ENCODE results near the gene NAPA. TPM values are rescaled to one million over a fixed set of nuclear protein-coding genes. Genes with fewer than 3 reads are reported as not detected.

The NAPA gene
- total and polyA plus RNA-seq, 10 of the 15 experiments (the other 5 are each of a cell fraction or from before 2014, with no cell fraction given), result 8.2 to 193 (median 102) TPM

DNA sequence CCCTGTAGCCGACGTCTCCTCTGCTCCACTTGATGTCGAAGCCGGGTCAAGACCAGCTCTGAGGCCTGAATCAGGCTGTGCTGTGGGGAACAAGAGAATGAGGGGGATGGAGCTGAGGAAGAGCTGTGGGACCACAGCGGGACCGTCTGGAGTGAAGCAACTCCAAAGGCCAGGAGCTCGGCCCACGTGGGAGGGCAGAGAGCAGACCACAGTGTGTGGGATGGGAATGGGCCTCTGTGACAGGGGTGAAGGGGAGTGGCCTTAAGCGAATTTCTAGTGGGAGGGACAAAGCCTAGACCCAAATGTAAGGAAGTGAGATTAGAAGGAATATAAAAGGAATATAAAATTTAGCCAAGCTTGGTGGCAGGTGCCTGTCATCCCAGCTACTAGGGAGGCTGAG is 39.4 kb downstream of the NAPA start:
- Histone ChIP-seq H2AFZ (ENCODE audit: control insufficient read depth, low read depth, low read length) (no peak overlapping the region), H4K20me1 (ENCODE audit: control insufficient read depth, insufficient read depth) (no peaks in the 10 kb centered on the region), H3K9me3 (replicated peaks; ENCODE audit: control insufficient read depth, insufficient read depth, low read length) (no peaks in the 10 kb centered on the region), H3K4me1 (ENCODE audit: control insufficient read depth, insufficient read depth, low read length) (no peaks in the 10 kb centered on the region), H3K27me3 (replicated peaks in 1 of 2; ENCODE audit: control insufficient read depth in 2 of 2, insufficient read depth in 2 of 2, low read length in 1 of 2) (peaks cover 0 to 2% of the 10 kb centered on the region in 2 experiments; a peak in 2 of 4 replicates), H3K79me2 (ENCODE audit: control insufficient read depth, insufficient read depth, low read length) (no peaks in the 10 kb centered on the region), H3K9ac (ENCODE audit: control insufficient read depth, insufficient read depth, low read length) (no peak overlapping the region), H3K4me2 (ENCODE audit: control insufficient read depth, insufficient read depth) (no peak overlapping the region), H3K4me3 (no peak overlapping the region), H3K27ac (ENCODE audit: control insufficient read depth, insufficient read depth) (no peak overlapping the region), H3K36me3 (ENCODE audit: control insufficient read depth in 2 of 2, insufficient read depth in 2 of 2, low read length in 1 of 2) (no peaks in the 10 kb centered on the region)
- BruUV-seq (replicated peaks), result no TSS peak
- TF ChIP-seq ZNF24 (IDR thresholded peaks at IDR 0.05), result no peak
- no peak for TF ChIP-seq E2F8 (IDR thresholded peaks at IDR 0.05; ENCODE audit: low read depth, partially characterized antibody)
- TF ChIP-seq YY1 (IDR thresholded peaks at IDR 0.05; ENCODE audit: low read depth, low read length), result no peak
- no peak for TF ChIP-seq YBX1 (IDR thresholded peaks at IDR 0.05)
- TF ChIP-seq MXI1 (IDR thresholded peaks at IDR 0.05; ENCODE audit: low read depth, low read length), result no peak
- TF ChIP-seq ZNF687 (IDR thresholded peaks at IDR 0.05), result no peak
- SMC1A ChIA-PET (ENCODE audit: uncharacterized antibody, unreplicated experiment), result interaction anchor here (1.1 kb wide), 1 partner anchor 11 kb away, joined by 3 read pairs; no protein-coding TSS in a partner anchor
- in situ Hi-C loops (cut with MboI), result no loop called here
- intact Hi-C loops (cut with micrococcal nuclease; ENCODE audit: unreplicated experiment), result no loop called here
- POLR2A ChIA-PET, result no interaction called here
- CTCF ChIA-PET, result interaction anchor here (1.1 kb wide), 1 partner anchor 135 kb away, joined by 3 read pairs; no protein-coding TSS in a partner anchor
- 67% methylated on average over 9 of the region's 9 CpGs for WGBS (ENCODE audit: insufficient coverage, insufficient replicate concordance, low lambda C conversion rate, missing lambda C conversion rate)
- RAD21 ChIA-PET (ENCODE audit: unreplicated experiment), result no interaction called here
- ATAC-seq (no peak), DNase-seq (ENCODE audit: low read depth, low spot score) (no peak), FAIRE-seq (no peak)

Data from GM12878 (cell line).